IMR-90 (cell line): ENCODE data around the gene UTP11.
A peak's percentile ranks its signal among the peaks of the same experiment; 100 is the strongest.

ENCODE experiments used
- CEBPB ChIP-seq: IDR thresholded peaks from 2 replicates; pipeline ENCODE4 v1.6.1; 2012; ENCODE audit warnings: low read depth, low read length, improper control_type of control experiment
- FOS ChIP-seq: fragments of 150-350 bp; IDR thresholded peaks from 2 replicates; pipeline ENCODE4 v1.6.1; 2016; ENCODE audit warnings: low read depth, low read length
- MAFK ChIP-seq: IDR thresholded peaks from 2 replicates; pipeline ENCODE4 v1.6.1; 2012; ENCODE audit warnings: low read depth, low read length, improper control_type of control experiment
- MAZ ChIP-seq: IDR thresholded peaks from 2 replicates; pipeline ENCODE4 v1.6.1; 2012; ENCODE audit warnings: low read depth, mild to moderate bottlenecking, low read length, improper control_type of control experiment, moderate library complexity, borderline replicate concordance
- MXI1 ChIP-seq: IDR thresholded peaks from 2 replicates; pipeline ENCODE4 v1.6.1; 2012; ENCODE audit warnings: low read depth, mild to moderate bottlenecking, low read length, moderate library complexity, borderline replicate concordance
- NFE2L2 ChIP-seq: fragments of 150-350 bp; IDR thresholded peaks from 2 replicates; pipeline ENCODE4 v1.6.1; 2016; ENCODE audit warnings: low read depth, mild to moderate bottlenecking, low read length
- POLR2A ChIP-seq: IDR thresholded peaks from 2 replicates; pipeline ENCODE4 v1.6.1; 2012; ENCODE audit warnings: mild to moderate bottlenecking, low read depth, low read length
- RAD21 ChIP-seq: IDR thresholded peaks from 2 replicates; pipeline ENCODE4 v1.6.1; 2012; ENCODE audit warnings: low read length, improper control_type of control experiment
- RCOR1 ChIP-seq: IDR thresholded peaks from 2 replicates; pipeline ENCODE4 v1.6.1; 2012; ENCODE audit warnings: mild to moderate bottlenecking, low read length, improper control_type of control experiment; ENCODE audit not compliant: insufficient replicate concordance
- RFX5 ChIP-seq: IDR thresholded peaks from 2 replicates; pipeline ENCODE4 v1.8.0; 2012; ENCODE audit warnings: low read depth, mild to moderate bottlenecking, low read length, moderate library complexity
- SMC3 ChIP-seq: fragments of 150-350 bp; IDR thresholded peaks from 2 replicates; pipeline ENCODE4 v1.6.1; 2016; ENCODE audit warnings: low read depth, mild to moderate bottlenecking, antibody characterized with exemption, low read length, moderate library complexity
- TF ChIP-seq, protein P1 (sequence below): conservative IDR thresholded peaks from 2 replicates; pipeline ENCODE4 v1.5.1; 2012; ENCODE audit warnings: mild to moderate bottlenecking, low read depth, low read length, improper control_type of control experiment
- TF ChIP-seq, protein P2 (sequence below): fragments of 150-350 bp; IDR thresholded peaks from 2 replicates; pipeline ENCODE4 v1.6.1; 2016; ENCODE audit warnings: low read depth, mild to moderate bottlenecking, low read length, moderate library complexity, borderline replicate concordance
- TF ChIP-seq, protein P3 (sequence below): fragments of 150-350 bp; IDR thresholded peaks from 2 replicates; pipeline ENCODE4 v1.6.1; 2017; ENCODE audit warnings: mild to moderate bottlenecking, antibody characterized with exemption, low read length, low read depth

DNA sequence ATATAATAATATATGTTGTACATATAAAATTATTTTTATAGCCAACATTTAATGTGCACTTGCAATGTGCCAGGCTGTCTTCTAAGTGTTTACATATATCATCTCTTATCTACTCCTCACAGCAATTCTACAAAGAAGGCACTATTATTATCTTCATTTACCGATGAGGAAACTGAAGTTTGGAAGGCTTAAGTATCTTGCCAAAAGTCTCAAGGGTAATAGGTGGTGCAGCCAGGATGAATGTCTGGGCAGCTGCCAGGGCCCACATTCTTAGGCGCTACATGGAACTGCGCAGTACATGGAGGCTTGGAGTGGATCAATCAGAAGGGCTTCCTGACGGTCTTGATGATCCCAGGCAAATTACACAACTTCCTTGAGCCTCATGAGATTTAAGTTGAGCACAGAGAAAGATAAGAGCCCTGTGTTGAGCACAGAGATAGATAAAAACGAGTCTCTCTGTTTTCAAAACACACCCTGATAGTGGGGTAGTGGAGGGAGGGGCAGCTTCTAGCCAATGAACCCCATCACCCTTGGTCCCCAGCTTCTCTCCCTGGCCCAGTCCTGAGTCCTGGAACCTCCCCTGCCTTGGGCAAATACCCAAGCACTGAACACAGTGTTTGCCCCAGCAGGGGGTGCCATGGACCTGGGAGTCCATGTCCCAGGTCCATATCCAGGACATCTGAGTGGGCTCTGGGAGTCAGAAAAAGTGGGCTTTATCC lies 24.8 kb downstream of the UTP11 start:
- TF ChIP-seq, protein P1, sequence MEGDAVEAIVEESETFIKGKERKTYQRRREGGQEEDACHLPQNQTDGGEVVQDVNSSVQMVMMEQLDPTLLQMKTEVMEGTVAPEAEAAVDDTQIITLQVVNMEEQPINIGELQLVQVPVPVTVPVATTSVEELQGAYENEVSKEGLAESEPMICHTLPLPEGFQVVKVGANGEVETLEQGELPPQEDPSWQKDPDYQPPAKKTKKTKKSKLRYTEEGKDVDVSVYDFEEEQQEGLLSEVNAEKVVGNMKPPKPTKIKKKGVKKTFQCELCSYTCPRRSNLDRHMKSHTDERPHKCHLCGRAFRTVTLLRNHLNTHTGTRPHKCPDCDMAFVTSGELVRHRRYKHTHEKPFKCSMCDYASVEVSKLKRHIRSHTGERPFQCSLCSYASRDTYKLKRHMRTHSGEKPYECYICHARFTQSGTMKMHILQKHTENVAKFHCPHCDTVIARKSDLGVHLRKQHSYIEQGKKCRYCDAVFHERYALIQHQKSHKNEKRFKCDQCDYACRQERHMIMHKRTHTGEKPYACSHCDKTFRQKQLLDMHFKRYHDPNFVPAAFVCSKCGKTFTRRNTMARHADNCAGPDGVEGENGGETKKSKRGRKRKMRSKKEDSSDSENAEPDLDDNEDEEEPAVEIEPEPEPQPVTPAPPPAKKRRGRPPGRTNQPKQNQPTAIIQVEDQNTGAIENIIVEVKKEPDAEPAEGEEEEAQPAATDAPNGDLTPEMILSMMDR: peak; percentile 31
- TF ChIP-seq SMC3 (no peak), POLR2A (no peak), RFX5 (no peak), FOS (no peak), NFE2L2 (no peak), CEBPB (no peak), RAD21 (peak; percentile 40), MAFK (no peak), MXI1 (no peak), MAZ (no peak), RCOR1 (no peak)
- TF ChIP-seq, protein P2, sequence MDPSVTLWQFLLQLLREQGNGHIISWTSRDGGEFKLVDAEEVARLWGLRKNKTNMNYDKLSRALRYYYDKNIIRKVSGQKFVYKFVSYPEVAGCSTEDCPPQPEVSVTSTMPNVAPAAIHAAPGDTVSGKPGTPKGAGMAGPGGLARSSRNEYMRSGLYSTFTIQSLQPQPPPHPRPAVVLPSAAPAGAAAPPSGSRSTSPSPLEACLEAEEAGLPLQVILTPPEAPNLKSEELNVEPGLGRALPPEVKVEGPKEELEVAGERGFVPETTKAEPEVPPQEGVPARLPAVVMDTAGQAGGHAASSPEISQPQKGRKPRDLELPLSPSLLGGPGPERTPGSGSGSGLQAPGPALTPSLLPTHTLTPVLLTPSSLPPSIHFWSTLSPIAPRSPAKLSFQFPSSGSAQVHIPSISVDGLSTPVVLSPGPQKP: no peak
- TF ChIP-seq, protein P3, sequence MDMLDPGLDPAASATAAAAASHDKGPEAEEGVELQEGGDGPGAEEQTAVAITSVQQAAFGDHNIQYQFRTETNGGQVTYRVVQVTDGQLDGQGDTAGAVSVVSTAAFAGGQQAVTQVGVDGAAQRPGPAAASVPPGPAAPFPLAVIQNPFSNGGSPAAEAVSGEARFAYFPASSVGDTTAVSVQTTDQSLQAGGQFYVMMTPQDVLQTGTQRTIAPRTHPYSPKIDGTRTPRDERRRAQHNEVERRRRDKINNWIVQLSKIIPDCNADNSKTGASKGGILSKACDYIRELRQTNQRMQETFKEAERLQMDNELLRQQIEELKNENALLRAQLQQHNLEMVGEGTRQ: no peak
